HG03139 (cell line): ENCODE data around the gene ANP32B.
"Not testable (repeated sequence)": the region's sequence is repeated elsewhere in the genome, so short reads cannot be mapped to it uniquely, and the experiment has no call there.

Experiments
- ATAC-seq: cut with Tn5 transposase; IDR thresholded peaks from one replicate; pipeline ENCODE4 v1.9.1; 2021; ENCODE audit not compliant: unreplicated experiment

ANP32B gene

GRCh38 chr9:97962575-97962974 lies 20.6 kb upstream of the ANP32B start:
- ATAC-seq = no peak

- ATAC-seq = no peak
Measured at GRCh38 chr9:97963232-97963631, 19.9 kb upstream of the ANP32B start.

- no peak for ATAC-seq
Measured at GRCh38 chr9:97964901-97965300, 18.2 kb upstream of the ANP32B start.

- ATAC-seq = no peak
Measured at GRCh38 chr9:97966493-97966892, 16.6 kb upstream of the ANP32B start.

- no peak for ATAC-seq
Measured at GRCh38 chr9:97969014-97969413, 14.1 kb upstream of the ANP32B start.

- no peak for ATAC-seq
Measured at GRCh38 chr9:97970165-97970564, 13.0 kb upstream of the ANP32B start.

GRCh38 chr9:97972753-97973152 lies 10.4 kb upstream of the ANP32B start:
- no peak for ATAC-seq

- no peak for ATAC-seq
Measured at GRCh38 chr9:97975376-97975775, 7.8 kb upstream of the ANP32B start.

GRCh38 chr9:97976633-97977032 lies 6.5 kb upstream of the ANP32B start:
- not testable (repeated sequence) for ATAC-seq

- ATAC-seq = no peak
Measured at GRCh38 chr9:97978371-97979130, 4.6 kb upstream of the ANP32B start.

GRCh38 chr9:97979788-97980478 lies 3.2 kb upstream of the ANP32B start:
- no peak for ATAC-seq

- no peak for ATAC-seq
Measured at GRCh38 chr9:97980479-97980803, 2.7 kb upstream of the ANP32B start.

- ATAC-seq = no peak
Measured at GRCh38 chr9:97980918-97981845, 2.0 kb upstream of the ANP32B start.

- no peak for ATAC-seq
Measured at GRCh38 chr9:97981846-97982682, 1.1 kb upstream of the ANP32B start.

- no peak for ATAC-seq
Measured at GRCh38 chr9:97983589-97984187, 547 bp downstream of the ANP32B start.

- ATAC-seq = peak; percentile 28
Measured at GRCh38 chr9:97984188-97985057, 1.3 kb downstream of the ANP32B start.

GRCh38 chr9:97985058-97985861 lies 2.1 kb downstream of the ANP32B start:
- ATAC-seq = no peak

- ATAC-seq = no peak
Measured at GRCh38 chr9:97987487-97987886, 4.3 kb downstream of the ANP32B start.

- no peak for ATAC-seq
Measured at GRCh38 chr9:97990259-97990658, 7.1 kb downstream of the ANP32B start.
